NB4 (cell line): ENCODE measurements around the gene NUPR1.

ENCODE experiments used
- DNase-seq: peaks from one replicate; pipeline ENCODE4 v3.0.0; 2010; ENCODE audit warnings: low read depth
- H3K4me3 ChIP-seq: one replicate; pipeline ENCODE4 v1.5.1; 2011; ENCODE audit warnings: mild to moderate bottlenecking, low read depth, low read length, moderate library complexity
- CTCF ChIP-seq: IDR thresholded peaks from one replicate; pipeline ENCODE4 v1.5.1; 2012; ENCODE audit warnings: low read depth, low read length
- MAX ChIP-seq: IDR thresholded peaks from 2 replicates; pipeline ENCODE4 v1.6.1; 2011; ENCODE audit warnings: low read depth, low read length
- MYC ChIP-seq: IDR thresholded peaks from 2 replicates; pipeline ENCODE4 v1.6.1; 2011; ENCODE audit warnings: low read depth, low read length
- POLR2A ChIP-seq: IDR thresholded peaks from 2 replicates; pipeline ENCODE4 v1.6.1; 2011; ENCODE audit warnings: mild to moderate bottlenecking; ENCODE audit not compliant: insufficient read length; ENCODE audit errors: extremely low read depth

Gene NUPR1

GRCh38 chr16:28538733-28539596 lies at the start of gene NUPR1:
Gene NUPR1, minus strand, starts transcription at chr16:28538974. Its CDS starts 67 bp downstream, at chr16:28538907.
- TF ChIP-seq MAX (no peak), MYC (no peak), POLR2A (no peak), CTCF (no peak)
- DNase-seq: no peak
- no peak within 1 kb of the TSS for H3K4me3 ChIP-seq

GRCh38 chr16:28587386-28587785 lies 48.6 kb upstream of the NUPR1 start:
- TF ChIP-seq MAX: no peak
- no peak for TF ChIP-seq POLR2A
- no peak for TF ChIP-seq MYC
- TF ChIP-seq CTCF: no peak
- DNase-seq: no peak
- no peak overlapping the region for H3K4me3 ChIP-seq

GRCh38 chr16:28586466-28586865 lies 47.7 kb upstream of the NUPR1 start:
- no peak for DNase-seq
- no peak for TF ChIP-seq POLR2A
- TF ChIP-seq MAX: no peak
- no peak for TF ChIP-seq MYC
- no peak for TF ChIP-seq CTCF
- no peak overlapping the region for H3K4me3 ChIP-seq

GRCh38 chr16:28585674-28586073 lies 46.9 kb upstream of the NUPR1 start:
- no peak overlapping the region for H3K4me3 ChIP-seq
- DNase-seq: no peak
- no peak for TF ChIP-seq CTCF
- TF ChIP-seq MYC: no peak
- TF ChIP-seq MAX: no peak
- TF ChIP-seq POLR2A: no peak

GRCh38 chr16:28580726-28581315 lies 42.0 kb upstream of the NUPR1 start:
- no peak for DNase-seq
- no peak overlapping the region for H3K4me3 ChIP-seq
- no peak for TF ChIP-seq POLR2A
- no peak for TF ChIP-seq MYC
- TF ChIP-seq CTCF: no peak
- TF ChIP-seq MAX: no peak
